ENCODE results near the gene RET. TPM values are rescaled to one million over a fixed set of nuclear protein-coding genes. Genes with fewer than 3 reads are reported as not detected.
A peak's percentile ranks its signal among the peaks of the same experiment; 100 is the strongest.

Gene RET
- total and polyA plus RNA-seq, 2 of the 13 experiments (the other 11 are each of a cell fraction or from before 2014, with no cell fraction given), result 0.02 TPM; not detected in 1

DNA sequence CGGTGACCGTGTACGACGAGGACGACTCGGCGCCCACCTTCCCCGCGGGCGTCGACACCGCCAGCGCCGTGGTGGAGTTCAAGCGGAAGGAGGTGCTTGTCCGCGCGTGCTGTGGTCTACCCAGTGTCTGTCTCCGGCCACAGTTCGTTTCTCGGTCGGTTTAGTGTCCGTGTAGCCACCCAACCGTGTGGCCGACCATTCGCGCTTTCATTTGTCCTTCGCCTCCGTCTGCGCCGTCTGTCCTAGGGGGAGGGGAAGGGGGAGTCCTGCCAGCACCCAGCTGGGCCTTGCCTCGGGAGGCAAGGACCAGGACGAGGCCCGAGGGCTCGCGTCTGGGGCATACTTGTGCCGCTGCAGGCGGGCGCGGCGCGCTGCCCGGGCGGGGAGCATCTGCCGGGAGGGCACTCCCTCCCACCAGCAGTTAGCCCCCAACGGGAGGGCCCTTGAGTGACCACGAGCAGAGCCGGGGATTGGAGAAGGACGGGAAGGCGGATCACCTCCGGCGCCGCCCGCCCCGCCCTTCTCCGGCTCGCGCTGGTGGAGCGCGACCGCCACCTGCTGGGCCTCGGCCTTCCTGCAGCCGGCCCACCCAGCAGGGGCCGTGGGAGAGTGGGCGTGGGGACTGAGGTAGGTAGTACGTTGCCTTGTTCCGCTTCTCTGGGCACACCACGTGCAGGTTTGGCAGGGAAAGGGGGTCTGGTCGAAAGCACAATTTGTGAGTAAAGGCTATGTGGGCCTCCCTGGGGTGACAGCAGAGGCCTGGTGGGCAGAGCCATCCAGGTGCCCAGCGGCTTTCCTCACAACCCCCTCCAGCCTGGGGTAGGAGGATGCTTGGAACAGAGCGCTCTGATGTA lies 28.5 kb downstream of the RET start (continued):
- TF ChIP-seq, protein P1, sequence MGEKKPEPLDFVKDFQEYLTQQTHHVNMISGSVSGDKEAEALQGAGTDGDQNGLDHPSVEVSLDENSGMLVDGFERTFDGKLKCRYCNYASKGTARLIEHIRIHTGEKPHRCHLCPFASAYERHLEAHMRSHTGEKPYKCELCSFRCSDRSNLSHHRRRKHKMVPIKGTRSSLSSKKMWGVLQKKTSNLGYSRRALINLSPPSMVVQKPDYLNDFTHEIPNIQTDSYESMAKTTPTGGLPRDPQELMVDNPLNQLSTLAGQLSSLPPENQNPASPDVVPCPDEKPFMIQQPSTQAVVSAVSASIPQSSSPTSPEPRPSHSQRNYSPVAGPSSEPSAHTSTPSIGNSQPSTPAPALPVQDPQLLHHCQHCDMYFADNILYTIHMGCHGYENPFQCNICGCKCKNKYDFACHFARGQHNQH (CRISPR knock-in tag; IDR thresholded peaks at IDR 0.05), result 0 out of 2 replicates have a peak, but pooled peaks have one; percentile 20
- TF ChIP-seq IRF2 (CRISPR knock-in tag; IDR thresholded peaks at IDR 0.05) (no peak), THYN1 (CRISPR knock-in tag; IDR thresholded peaks at IDR 0.05; ENCODE audit: borderline replicate concordance, low read depth) (no peak), IRX3 (CRISPR knock-in tag; IDR thresholded peaks at IDR 0.05; ENCODE audit: borderline replicate concordance, low read depth) (no peak), SYNCRIP (IDR thresholded peaks at IDR 0.05; ENCODE audit: insufficient read depth, low read depth, low read length) (no peak), ZNF160 (CRISPR knock-in tag; IDR thresholded peaks at IDR 0.05) (no peak), KDM5B (CRISPR knock-in tag; IDR thresholded peaks at IDR 0.05; ENCODE audit: borderline replicate concordance) (peak; percentile 55; the same call in 1 of the 2 replicates), ZNF660 (CRISPR knock-in tag; IDR thresholded peaks at IDR 0.05; ENCODE audit: borderline replicate concordance, low read depth) (no peak), RAD21 (CRISPR knock-in tag; IDR thresholded peaks at IDR 0.05) (peak; percentile 97), TRIM24 (CRISPR knock-in tag; IDR thresholded peaks at IDR 0.05) (no peak), ZNF670 (CRISPR knock-in tag; IDR thresholded peaks at IDR 0.05; ENCODE audit: borderline replicate concordance) (0 out of 2 replicates have a peak, but pooled peaks have one; percentile 43), KLF12 (CRISPR knock-in tag; IDR thresholded peaks at IDR 0.05; ENCODE audit: borderline replicate concordance) (peak; percentile 88; the same call in 1 of the 2 replicates), ZNF530 (CRISPR knock-in tag; IDR thresholded peaks at IDR 0.05; ENCODE audit: low read depth) (no peak), KMT2B (CRISPR knock-in tag; IDR thresholded peaks at IDR 0.05) (no peak), ZNF775 (CRISPR knock-in tag; IDR thresholded peaks at IDR 0.05; ENCODE audit: borderline replicate concordance) (no peak)
- TF ChIP-seq, protein P2, sequence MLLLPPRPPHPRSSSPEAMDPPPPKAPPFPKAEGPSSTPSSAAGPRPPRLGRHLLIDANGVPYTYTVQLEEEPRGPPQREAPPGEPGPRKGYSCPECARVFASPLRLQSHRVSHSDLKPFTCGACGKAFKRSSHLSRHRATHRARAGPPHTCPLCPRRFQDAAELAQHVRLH (CRISPR knock-in tag; IDR thresholded peaks at IDR 0.05; ENCODE audit: borderline replicate concordance, low read depth), result 0 out of 2 replicates have a peak, but pooled peaks have one; percentile 28
- TF ChIP-seq, protein P3, sequence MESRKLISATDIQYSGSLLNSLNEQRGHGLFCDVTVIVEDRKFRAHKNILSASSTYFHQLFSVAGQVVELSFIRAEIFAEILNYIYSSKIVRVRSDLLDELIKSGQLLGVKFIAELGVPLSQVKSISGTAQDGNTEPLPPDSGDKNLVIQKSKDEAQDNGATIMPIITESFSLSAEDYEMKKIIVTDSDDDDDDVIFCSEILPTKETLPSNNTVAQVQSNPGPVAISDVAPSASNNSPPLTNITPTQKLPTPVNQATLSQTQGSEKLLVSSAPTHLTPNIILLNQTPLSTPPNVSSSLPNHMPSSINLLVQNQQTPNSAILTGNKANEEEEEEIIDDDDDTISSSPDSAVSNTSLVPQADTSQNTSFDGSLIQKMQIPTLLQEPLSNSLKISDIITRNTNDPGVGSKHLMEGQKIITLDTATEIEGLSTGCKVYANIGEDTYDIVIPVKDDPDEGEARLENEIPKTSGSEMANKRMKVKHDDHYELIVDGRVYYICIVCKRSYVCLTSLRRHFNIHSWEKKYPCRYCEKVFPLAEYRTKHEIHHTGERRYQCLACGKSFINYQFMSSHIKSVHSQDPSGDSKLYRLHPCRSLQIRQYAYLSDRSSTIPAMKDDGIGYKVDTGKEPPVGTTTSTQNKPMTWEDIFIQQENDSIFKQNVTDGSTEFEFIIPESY (CRISPR knock-in tag; IDR thresholded peaks at IDR 0.05), result 0 out of 2 replicates have a peak, but pooled peaks have one; percentile 29
- TF ChIP-seq, protein P4, sequence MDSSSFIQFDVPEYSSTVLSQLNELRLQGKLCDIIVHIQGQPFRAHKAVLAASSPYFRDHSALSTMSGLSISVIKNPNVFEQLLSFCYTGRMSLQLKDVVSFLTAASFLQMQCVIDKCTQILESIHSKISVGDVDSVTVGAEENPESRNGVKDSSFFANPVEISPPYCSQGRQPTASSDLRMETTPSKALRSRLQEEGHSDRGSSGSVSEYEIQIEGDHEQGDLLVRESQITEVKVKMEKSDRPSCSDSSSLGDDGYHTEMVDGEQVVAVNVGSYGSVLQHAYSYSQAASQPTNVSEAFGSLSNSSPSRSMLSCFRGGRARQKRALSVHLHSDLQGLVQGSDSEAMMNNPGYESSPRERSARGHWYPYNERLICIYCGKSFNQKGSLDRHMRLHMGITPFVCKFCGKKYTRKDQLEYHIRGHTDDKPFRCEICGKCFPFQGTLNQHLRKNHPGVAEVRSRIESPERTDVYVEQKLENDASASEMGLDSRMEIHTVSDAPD (CRISPR knock-in tag; IDR thresholded peaks at IDR 0.05), result no peak
- TF ChIP-seq, protein P5, sequence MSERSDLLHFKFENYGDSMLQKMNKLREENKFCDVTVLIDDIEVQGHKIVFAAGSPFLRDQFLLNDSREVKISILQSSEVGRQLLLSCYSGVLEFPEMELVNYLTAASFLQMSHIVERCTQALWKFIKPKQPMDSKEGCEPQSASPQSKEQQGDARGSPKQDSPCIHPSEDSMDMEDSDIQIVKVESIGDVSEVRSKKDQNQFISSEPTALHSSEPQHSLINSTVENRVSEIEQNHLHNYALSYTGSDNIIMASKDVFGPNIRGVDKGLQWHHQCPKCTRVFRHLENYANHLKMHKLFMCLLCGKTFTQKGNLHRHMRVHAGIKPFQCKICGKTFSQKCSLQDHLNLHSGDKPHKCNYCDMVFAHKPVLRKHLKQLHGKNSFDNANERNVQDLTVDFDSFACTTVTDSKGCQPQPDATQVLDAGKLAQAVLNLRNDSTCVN (CRISPR knock-in tag; IDR thresholded peaks at IDR 0.05; ENCODE audit: borderline replicate concordance), result no peak
- TF ChIP-seq, protein P6, sequence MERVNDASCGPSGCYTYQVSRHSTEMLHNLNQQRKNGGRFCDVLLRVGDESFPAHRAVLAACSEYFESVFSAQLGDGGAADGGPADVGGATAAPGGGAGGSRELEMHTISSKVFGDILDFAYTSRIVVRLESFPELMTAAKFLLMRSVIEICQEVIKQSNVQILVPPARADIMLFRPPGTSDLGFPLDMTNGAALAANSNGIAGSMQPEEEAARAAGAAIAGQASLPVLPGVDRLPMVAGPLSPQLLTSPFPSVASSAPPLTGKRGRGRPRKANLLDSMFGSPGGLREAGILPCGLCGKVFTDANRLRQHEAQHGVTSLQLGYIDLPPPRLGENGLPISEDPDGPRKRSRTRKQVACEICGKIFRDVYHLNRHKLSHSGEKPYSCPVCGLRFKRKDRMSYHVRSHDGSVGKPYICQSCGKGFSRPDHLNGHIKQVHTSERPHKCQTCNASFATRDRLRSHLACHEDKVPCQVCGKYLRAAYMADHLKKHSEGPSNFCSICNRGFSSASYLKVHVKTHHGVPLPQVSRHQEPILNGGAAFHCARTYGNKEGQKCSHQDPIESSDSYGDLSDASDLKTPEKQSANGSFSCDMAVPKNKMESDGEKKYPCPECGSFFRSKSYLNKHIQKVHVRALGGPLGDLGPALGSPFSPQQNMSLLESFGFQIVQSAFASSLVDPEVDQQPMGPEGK (CRISPR knock-in tag; IDR thresholded peaks at IDR 0.05), result peak; percentile 66

Data from HepG2 (cell line).